Measurements from ENCODE around the gene UBL4A.

UBL4A gene

DNA sequence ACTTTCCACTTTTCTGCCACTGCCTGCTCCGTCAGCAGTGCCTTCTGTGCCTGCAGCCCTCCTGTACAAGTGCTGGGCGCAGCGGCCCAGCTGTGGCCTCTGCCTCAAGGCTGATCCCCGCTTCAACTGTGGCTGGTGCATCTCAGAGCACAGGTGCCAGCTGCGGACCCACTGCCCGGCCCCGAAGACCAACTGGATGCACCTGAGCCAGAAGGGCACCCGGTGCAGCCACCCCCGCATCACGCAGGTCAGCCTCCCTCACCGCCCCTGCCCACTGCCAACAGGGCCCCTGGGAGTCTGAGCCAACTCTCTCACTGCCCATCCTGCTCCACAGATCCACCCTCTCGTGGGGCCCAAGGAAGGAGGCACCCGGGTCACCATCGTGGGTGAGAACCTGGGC lies 20.8 kb downstream of the UBL4A start:
- DNase-seq (ENCODE audit: low spot score) = no peak
- no peak for FAIRE-seq

DNA sequence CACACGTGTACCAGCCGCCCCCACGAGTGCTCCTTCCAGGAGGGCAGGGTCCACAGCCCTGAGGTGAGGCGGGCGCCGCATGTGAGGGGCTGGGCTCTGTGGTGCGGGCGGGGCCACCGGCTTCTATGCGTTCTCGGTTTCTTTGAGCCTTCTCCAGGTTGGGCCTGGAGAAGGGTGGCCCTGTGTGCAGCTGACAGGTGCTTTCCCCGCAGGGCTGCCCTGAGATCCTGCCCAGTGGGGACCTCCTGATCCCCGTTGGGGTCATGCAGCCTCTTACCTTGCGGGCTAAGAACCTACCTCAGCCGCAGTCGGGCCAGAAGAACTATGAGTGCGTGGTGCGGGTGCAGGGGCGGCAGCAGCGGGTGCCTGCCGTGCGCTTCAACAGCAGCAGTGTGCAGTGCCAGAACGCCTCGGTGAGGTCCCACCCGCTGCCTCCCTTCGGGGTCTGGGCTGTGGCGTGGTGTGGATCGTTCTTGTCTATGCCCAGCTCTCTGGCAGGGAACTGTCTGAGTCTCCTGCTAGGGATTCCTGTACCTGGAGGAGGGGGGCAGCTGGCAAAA lies 21.5 kb downstream of the UBL4A start:
- DNase-seq (ENCODE audit: low spot score) (no peak), FAIRE-seq (no peak)

DNA sequence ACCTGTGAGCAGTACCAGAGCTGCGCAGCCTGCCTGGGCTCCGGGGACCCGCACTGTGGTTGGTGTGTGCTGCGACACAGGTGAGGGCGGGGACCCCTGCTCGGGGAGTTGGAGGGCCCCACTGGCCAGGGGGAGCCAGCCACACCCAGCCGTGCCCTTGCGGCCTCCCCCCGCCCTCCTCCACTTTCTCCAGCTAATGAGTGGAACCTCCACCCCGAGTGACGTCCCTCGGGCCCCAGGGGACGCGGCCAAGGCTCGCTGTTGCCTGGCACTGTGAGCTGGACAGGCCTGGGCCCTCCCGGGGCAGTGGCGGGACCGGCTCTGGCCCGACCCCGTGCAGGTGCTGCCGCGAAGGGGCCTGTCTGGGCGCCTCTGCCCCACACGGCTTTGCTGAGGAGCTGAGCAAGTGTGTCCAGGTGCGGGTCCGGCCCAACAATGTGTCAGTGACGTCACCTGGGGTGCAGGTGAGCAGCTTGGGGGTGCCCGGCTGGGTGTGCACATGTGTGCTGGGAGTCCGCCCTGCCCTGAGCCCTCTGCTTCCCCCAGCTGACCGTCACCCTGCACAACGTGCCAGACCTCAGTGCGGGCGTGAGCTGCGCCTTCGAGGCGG lies 22.7 kb downstream of the UBL4A start:
- no peak for FAIRE-seq
- no peak for DNase-seq (ENCODE audit: low spot score)

DNA sequence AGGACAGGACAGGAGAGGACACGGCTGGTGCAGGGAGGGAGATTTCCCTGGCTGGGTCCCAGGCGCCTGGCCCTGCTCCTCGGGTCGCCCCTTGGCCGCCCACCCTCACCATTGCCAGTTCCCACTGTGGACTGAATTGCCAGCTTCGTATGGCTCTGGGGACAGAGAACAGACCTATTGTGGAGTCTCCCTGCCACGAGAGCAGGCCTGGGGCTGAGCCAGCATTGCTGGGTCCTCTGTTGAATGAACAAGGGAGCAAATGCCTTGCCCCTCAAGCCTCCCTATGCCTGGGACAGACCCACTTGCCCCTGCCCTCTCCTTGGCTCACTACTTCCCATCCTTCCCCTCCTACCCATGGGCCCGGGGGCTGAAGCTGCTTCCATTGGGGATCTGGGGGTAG lies 24.0 kb downstream of the UBL4A start:
- no peak for DNase-seq (ENCODE audit: low spot score)
- no peak for FAIRE-seq

DNA sequence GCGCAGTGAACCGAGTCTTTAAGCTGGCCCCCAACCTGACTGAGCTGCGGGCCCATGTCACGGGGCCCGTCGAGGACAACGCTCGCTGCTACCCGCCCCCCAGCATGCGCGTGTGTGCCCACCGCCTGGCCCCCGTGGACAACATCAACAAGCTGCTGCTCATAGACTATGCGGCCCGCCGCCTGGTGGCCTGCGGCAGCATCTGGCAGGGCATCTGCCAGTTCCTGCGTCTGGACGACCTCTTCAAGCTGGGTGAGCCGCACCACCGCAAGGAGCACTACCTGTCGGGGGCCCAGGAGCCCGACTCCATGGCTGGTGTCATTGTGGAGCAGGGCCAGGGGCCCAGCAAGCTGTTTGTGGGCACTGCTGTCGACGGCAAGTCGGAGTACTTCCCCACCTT lies 26.1 kb downstream of the UBL4A start:
- DNase-seq (ENCODE audit: low spot score) = no peak
- FAIRE-seq = no peak

DNA sequence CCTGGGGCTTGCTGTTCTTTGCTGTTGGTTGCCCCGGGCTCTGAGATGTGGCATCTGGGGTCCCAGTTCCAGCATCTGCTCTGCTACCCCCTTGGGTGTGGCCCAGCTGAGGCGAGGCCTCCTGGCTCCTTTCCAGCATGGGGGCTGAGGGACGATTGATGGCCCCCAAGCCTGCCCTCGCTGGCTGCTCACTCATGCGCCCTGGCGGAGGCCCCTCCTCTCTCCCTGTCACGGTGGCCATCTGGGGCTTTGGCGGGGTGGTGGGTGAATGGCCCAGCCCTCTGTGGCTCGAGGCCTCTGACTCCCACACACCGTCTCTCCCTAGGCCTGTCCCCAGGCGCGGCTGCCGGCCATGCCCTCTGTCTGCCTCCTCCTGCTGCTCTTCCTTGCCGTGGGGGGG lies 26.6 kb downstream of the UBL4A start:
- FAIRE-seq = no peak
- DNase-seq (ENCODE audit: low spot score) = no peak

DNA sequence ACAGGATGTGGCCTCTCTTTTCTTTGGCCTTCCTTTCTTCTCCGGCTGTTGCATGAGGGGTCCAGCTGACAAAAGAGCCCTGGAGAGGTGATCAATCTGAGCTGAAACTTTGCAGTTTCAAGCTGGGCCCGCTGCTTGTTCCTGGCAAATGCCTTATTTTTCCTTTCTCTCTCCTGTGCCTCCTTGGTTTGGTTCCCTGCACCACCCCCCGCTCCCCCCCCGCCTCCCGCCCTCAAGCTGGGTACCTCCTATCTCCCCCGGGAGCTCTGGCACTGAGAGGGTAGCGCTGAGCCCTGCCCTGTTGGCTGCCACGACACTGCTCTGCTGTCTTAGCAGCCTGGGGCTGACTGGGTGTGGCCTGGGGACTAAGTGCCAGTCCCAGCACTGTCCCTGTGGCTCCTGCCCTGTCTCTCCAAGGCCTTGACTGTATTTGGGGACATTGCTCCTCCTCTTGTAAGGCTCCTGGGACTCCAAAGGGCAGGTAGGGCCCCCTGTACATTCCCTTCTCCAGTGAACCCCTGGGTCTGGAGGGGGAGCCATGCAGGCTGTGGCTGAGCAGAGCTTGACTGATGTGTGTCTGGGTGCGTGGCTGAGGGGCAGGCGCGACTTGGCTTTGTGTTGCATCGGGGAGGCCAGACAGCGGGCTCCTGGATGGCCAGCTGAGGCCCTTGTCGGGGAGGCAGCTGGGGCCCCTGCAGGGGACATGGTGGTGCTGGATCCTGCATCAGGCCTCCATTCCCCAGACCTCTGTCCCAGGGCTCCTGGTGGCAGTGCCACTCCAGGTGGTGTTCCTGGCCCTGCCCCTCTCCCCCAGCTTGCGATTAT lies 27.2 kb downstream of the UBL4A start:
- peak; percentile 33 for DNase-seq (ENCODE audit: low spot score)
- no peak for FAIRE-seq

DNA sequence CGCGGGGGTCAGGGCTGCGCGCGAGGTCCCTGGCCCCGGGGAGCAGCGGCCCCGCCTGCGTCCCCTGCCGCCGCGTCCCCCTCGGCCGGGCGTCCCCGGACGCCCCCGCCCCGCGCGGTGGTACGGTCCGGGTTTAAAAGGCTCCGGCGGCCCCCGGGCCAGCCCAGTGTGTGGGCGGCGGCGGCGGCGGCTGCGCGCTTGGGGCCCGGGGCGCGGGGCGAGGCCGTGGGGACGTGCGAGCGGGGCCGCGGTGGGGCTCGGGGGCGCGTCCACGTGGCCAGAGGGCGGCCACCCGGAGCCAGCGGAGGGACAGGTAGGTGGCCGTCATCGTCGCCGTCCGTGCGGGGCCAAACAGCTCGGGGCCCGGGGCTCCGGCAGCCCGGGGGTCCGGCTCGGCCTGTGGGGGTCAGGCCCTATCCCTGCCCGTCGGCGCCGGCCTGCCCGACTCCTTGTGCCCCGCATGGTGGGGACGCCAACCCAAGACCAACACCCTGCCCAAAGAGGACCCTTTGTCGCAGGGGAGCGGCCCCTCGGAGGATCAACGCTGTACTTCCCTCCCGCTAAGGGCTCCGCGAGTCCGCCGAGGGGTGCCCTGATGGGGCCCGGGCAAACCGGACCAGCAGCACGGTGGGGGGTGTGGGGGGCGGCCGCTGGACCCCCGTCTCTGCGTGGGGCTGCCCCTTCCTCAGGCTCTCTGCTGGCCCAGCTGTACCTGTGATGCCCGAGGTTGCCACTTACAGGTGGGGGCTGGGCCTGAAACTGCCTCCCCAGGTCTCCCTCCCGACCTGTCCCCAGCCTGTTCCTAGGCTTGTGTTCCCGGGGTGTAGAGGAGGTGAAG lies 28.1 kb downstream of the UBL4A start, which contains the start of gene PLXNA3:
Gene PLXNA3, plus strand, starts transcription at position 166 of the 838 bp plus-strand sequence. CDS start 1,903 bp downstream, outside the sequence.
- FAIRE-seq (no peak), DNase-seq (ENCODE audit: low spot score) (peak; percentile 72)

DNA sequence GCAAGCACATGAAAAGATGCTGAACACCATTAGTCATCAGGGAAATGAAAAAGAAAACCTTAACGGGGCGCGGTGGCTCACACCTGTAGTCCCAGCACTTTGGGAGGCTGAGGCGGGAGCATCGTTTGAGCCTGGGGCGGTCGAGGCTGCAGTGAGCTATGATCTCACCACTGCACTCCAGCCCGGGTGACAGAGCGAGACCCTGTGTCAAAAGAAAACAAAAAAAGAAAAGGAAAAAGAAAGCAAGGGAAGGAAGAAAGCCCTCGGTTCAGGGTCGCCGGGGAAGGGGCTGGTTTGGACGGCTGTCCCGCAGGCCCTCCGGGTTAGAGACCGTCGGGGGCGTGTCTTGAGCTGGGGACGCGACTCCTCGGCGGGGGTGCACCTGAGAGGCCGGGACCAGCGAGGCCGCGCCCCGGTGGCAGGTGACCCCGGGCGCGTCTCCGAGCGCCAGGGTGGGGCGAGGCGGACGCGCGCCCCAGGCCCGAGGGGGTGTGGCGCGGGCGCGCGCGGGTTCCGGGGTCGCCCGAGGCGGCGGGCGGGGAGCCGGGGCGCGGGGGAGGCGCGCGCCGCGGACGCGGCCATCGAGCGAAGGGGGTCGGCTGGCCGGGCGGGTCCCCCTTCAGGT lies 28.8 kb downstream of the UBL4A start:
- DNase-seq (ENCODE audit: low spot score) (peak; percentile 81), FAIRE-seq (no peak)

DNA sequence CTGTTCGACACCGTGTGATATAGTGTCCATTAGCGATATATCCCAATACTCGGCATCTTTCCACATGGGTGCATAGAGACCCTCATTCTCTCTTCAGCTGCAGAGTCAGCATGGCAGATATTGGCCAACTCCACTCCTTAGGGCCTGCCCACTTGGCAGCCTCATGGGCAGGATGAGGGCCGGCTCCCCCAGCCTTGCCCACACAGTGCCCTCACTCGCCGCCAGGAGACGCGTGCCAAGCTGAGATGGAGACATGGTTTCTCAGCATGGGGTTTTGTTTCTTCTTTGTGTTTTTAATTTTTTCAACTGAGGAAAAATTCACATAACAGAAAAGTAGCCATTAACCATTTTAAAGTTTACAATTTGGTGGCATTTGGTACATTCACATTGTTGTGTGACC lies 33.6 kb downstream of the UBL4A start:
- DNase-seq (ENCODE audit: low spot score) (no peak), FAIRE-seq (no peak)

DNA sequence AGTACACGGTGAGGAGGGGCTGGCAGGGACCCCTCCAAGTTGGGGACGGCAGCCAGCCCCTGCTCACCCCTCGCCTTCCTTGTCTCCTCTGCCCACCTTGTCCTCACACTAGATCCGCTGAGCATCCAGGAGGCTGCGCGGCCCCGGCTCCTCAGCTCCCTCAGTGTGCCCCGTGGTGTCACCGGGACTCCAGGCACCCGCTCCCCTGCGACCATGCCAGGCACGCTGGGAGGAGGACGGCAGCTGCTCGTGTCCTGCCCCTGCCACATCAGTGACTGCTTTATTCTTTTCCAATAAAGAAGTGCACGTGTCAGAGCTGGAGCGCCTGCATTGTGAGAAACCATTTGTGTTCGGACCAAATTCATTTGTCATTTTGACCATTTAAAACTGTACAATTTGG lies 36.1 kb downstream of the UBL4A start:
- FAIRE-seq (no peak), DNase-seq (ENCODE audit: low spot score) (no peak)

DNA sequence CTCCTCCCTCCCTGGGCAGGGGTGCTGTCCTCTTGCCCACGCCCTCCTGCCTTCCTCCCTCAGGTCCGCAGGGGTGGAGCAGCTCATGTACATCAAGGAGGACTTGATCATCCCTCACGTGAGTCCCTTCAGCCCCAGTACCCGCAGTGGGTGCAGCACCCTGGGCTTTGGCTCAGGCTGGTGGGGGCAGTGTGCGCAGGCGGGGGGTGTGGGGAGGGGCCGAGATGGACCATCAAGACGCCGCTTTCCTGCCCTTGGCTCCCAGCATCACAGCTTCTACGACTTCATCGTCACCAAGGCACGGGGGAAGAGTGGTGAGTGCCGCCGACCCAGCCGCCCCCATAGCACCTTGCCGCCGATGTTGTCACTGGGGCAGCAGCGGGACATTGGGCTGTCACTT lies 36.8 kb downstream of the UBL4A start:
- no peak for FAIRE-seq
- no peak for DNase-seq (ENCODE audit: low spot score)

DNA sequence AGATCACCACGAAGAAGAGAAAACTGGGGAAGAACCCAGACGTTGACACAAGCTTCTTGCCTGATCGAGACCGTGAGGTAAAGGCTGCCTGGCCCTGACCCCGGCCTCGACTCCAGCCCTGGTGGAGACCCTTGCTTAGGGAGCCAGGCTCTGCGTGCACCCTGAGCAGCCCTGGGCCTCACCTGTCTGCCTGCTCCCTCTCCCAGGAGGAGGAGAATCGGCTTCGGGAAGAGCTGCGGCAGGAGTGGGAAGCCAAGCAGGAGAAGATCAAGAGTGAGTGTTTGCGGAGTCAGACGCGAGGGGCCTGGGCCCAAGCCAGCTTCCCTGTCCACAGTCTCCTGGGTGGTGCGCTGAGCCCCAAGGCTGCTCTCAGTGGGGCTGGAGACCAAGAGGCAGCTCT lies 37.9 kb downstream of the UBL4A start:
- DNase-seq (ENCODE audit: low spot score) (no peak), FAIRE-seq (no peak)

DNA sequence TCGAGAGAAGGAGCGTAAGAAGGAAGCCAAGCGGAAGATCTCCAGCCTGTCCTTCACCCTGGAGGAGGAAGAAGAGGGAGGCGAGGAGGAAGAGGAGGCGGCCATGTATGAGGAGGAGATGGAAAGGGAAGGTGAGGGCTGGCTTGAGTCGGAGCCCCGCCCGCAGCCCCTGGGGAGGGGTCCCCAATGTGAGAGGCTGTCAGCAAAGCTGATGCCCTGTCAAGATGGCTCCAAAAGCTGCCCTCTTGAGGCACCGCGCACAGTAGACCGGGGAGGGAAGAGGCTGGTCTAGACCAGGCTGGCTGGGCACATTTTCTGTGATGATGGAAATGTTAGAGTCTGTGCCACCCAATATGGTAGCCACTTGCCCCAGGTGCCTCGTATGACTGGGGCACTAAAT lies 40.0 kb downstream of the UBL4A start:
- DNase-seq (ENCODE audit: low spot score) = no peak
- FAIRE-seq = no peak

DNA sequence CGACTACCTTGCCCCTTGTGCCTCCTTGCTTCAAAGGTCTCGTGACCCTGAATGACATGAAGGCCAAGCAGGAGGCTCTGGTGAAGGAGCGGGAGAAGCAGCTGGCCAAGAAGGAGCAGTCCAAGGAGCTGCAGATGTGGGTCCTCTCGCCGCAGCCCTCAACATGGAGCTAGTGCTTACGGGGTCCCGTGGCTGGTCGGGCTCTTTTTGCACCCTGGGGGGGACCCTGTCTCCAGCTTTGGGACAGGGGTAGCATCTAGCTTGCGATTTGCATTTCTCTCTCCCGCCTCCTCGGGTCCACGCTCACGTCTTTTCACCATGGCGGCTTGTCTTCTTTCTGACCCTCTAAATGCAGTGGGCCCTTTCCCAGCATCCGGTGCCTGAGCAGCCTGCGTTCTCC lies 40.6 kb downstream of the UBL4A start:
- FAIRE-seq (no peak), DNase-seq (ENCODE audit: low spot score) (no peak)

DNA sequence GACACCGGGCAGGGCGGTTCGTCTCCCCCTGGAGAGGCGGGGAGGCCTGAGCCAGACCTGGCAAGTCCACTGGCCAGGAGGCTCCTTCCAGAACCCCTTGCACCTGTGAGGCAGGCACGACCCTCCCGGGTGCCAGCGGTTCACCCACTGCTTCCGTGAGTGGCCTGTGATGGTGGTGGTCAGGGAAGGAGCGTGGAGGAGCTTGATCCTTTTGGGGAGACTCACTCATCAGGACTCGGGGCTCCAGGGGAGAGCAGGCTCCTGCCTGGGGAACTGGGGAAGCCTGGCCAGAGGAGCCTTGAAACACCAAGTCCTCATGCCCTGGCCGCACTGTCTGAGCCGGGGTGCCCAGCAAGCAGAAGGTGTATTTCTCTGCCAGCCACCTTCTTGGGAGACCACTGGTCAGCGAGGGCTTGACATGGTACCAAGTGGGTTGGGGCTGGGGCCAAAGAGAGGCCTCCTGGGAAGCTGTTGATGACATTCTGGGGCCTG lies 41.6 kb downstream of the UBL4A start:
- FAIRE-seq (no peak), DNase-seq (ENCODE audit: low spot score) (no peak)

DNA sequence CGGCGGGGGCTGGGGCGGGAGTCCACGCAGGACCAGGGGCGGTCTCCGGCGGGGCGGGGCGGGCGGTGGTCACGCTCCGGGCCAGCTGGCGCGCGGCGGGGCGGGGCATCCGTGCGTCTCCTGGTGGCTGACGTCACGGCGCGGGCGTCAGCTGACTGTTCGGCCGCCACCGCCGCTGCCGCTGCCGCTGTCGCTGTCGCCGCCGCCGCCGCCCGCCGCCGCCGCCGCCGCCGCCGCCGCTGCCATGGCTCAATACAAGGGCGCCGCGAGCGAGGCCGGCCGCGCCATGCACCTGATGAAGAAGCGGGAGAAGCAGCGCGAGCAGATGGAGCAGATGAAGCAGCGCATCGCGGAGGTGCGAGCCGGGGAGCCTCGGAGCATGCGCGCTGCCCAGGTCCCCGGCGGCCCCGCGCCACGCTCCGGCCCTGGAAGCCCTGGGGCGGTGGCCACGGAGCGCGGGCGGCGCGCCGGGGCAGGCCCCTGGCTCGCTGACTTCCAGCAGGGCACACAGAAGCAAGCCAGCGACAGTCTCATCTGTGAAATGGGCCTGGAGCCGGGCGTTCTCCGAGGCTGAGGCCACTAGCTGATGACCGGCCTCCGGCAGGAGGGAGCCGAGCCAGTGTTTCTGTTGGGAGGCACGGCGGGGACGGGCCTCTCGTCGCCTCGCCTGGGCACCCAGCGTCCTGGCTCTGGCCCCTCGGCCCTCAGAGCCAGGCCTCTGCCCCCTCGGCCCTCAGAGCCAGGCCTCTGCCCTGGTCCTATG lies 42.2 kb downstream of the UBL4A start, which contains the start of gene FAM50A:
Gene FAM50A, plus strand, starts transcription at position 150 of the 763 bp plus-strand sequence. Its CDS starts 95 bp downstream, at position 245.
- DNase-seq (ENCODE audit: low spot score) = peak; percentile 88
- FAIRE-seq = no peak

DNA sequence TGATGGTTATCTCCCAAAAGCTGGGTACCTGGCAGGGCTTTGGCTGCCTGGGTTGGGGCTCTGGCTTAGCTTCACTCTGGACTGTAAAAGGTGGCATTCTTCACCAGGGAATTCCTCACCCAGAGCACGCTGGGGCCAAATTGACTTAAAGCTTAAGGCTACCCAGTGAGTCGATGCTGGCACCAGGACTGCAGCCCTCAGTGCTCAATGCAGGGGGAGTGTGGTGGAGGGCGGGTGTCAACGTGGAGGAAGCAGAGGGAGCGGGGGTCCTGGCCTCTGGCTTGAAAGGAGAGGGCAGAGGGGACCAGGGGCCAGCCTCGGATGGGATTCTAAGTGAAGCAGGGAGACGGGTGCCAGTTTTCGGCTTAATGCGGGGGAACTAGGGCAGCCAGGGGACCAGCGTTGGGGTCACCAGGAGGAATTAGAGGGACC lies 42.9 kb downstream of the UBL4A start:
- FAIRE-seq (no peak), DNase-seq (ENCODE audit: low spot score) (no peak)

DNA sequence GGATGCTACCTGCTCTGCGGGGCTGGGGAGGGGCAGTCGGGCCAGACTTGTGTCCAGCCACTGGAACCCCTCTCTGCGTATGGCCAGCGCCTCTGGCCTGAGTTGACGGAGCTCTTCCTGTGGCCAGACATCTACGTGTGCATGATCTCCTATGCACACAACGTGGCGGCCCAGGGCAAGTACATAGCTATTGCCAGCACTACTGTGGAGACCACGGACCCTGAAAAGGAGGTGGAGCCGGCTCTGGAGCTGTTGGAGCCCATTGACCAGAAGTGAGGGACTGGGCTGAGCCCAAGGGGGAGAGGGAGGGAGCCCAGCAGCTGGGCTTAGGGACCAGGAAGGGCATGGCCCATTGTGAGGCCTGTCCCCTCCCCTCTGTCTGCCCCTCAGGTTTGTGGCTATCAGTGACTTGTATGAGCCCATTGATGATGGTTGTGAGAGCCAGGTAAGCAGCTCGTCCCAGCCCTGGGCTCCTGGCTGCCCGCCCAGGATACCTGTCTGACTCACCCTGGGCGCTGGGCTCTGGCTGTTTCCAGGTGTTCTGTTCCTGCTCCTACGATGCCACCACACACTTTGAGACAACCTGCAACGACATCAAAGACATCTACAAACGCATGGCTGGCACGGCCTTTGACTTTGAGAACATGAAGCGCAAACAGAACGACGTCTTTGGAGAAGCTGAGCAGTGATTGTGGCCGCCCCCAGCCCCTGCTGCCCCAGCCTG lies 44.3 kb downstream of the UBL4A start:
- FAIRE-seq = no peak

DNA sequence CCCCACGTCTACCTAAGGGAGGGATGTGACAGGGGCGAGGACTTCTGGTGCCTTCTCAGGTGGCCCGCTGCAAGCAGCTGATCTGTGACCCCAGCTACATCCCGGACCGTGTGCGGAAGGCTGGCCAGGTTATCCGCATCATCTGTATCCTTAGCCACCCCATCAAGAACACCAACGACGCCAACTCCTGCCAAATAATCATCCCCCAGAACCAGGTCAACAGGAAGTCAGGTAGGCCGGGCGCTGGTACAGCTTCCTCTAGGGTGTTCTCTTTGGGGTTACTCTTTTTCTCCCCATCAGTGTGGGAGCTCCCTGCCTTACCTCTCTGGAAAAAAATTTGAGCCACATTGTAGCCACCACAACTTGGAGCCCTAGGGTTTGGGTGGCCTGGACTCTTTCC lies 44.9 kb downstream of the UBL4A start:
- FAIRE-seq (no peak), DNase-seq (ENCODE audit: low spot score) (no peak)

More for the DNA sequence above, 44.3 kb downstream of the UBL4A start:
- DNase-seq (ENCODE audit: low spot score) = no peak
